Natural killer cell treated with Interleukin-12 subunit alpha and Interleukin-12 subunit beta and Interleukin-15 and Interleukin-18, amount 100 ng/mL, for 72 hours (primary cell): ENCODE results near the gene SERINC1. TPM values are rescaled to one million over a fixed set of nuclear protein-coding genes. Genes with fewer than 3 reads are reported as not detected.

Experiments
- ATAC-seq, 2 donors: fragments of 150-1000 bp; cut with Tn5 transposase in 1 of 2; sonication (Bioruptor Pico), chemical (Tn5 transposase) in 1 of 2; 2 replicates each; pipeline ENCODE4 v1.10.0; 2021
- DNase-seq: peaks from one replicate; pipeline ENCODE4 v3.0.0; 2022; ENCODE audit warnings: low spot score
- H3K27ac Mint-ChIP-seq, 2 donors: 1 replicate in 1 of 2; 2 replicates in 1 of 2; pipeline ENCODE4 v1.8.0; 2022; ENCODE audit warnings: mixed read lengths in 2 of 2, mild to moderate bottlenecking in 1 of 2, moderate library complexity in 1 of 2
- H3K27me3 Mint-ChIP-seq, 2 donors: 1 replicate in 1 of 2; 2 replicates in 1 of 2; pipeline ENCODE4 v1.8.0; 2022; ENCODE audit warnings: mixed read lengths in 2 of 2
- H3K36me3 Mint-ChIP-seq: one replicate; pipeline ENCODE4 v1.8.0; 2022; ENCODE audit warnings: mixed read lengths
- H3K4me1 Mint-ChIP-seq, 2 donors: 1 replicate in 1 of 2; 2 replicates in 1 of 2; pipeline ENCODE4 v1.8.0; 2022; ENCODE audit warnings: low read depth in 2 of 2, mixed read lengths in 2 of 2, mild to moderate bottlenecking in 1 of 2
- H3K4me3 Mint-ChIP-seq: one replicate; pipeline ENCODE4 v1.8.0; 2022; ENCODE audit warnings: mixed read lengths
- H3K9me3 Mint-ChIP-seq: 2 replicates; pipeline ENCODE4 v1.8.0; 2022; ENCODE audit warnings: mixed read lengths
- total RNA-seq, 2 donors: library from RNA; stranded (reverse); gene quantifications; one replicate each; pipeline ENCODE4 v1.2.3, GENCODE V29; 2022

Gene SERINC1
- total RNA-seq, 2 donors from 2014 or later = 38.0 to 70.6 TPM

DNA sequence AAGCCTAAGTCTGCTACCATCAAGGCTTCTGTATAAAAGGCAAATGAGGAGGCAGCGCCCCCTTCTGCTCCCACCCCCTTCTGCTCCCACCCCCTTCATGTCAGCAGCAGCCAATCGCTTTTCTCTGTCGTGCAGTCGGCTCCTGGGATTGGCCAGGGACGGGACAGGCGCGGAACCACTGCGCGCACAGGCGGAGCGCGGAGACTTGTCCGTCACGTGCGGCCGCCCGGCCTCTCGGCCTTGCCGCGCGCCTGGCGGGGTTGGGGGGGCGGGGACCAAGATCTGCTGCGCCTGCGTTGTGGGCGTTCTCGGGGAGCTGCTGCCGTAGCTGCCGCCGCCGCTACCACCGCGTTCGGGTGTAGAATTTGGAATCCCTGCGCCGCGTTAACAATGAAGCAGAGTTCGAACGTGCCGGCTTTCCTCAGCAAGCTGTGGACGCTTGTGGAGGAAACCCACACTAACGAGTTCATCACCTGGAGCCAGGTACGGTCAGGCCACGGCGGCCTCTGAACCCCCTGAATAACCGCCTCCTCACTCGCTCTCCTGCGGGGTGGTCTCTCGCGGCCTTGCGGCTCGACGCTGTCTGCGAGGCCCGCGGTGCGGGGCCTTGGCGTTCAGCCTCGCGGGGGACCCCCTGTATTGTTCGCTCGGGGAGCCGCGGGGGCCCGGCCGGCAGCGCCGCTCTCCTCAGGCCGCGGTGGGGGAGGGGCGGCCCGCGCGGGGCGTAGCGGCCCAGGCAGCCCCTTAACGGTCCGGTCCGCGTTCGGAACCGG is 72.1 kb downstream of the SERINC1 start, which contains the start of gene HSF2:
Gene HSF2 (plus strand): TSS at position 305 of the 773 bp plus-strand sequence. CDS start 86 bp downstream, at position 391.
- Mint-ChIP-seq H3K27me3 (peaks cover 0 to 3% of the 10 kb centered on the region in 2 donors), H3K27ac (peak within 1 kb of the TSS; percentile 87 to 91), H3K4me1 (peaks cover 22 to 26% of the 10 kb centered on the region in 2 donors), H3K9me3 (no peaks in the 10 kb centered on the region), H3K36me3 (peaks cover 7% of the 10 kb centered on the region), H3K4me3 (peak within 1 kb of the TSS; percentile 97)
- ATAC-seq = peak; percentile 98 to 100
- DNase-seq = peak; percentile 96

DNA sequence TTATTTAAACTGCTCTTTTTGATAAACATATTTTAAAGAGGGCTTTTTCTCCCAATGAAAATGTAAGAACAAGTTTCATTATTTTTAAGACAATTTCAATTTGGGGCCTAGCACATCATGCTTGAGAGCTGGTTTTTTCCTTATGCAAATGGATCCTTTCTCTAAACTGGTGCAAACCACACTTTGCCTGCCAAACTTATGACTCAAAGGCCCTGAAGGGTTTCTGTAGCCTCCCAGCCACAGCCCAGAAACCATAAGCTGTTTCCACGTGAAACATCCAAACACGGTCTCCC is 72.6 kb downstream of the SERINC1 start:
- DNase-seq = no peak
- no peaks in the 10 kb centered on the region for H3K9me3 Mint-ChIP-seq
- peak overlapping the region; percentile 97 for H3K4me3 Mint-ChIP-seq
- H3K4me1 Mint-ChIP-seq = peaks cover 20 to 21% of the 10 kb centered on the region in 2 donors
- no peak for ATAC-seq
- H3K36me3 Mint-ChIP-seq = peaks cover 4% of the 10 kb centered on the region
- H3K27me3 Mint-ChIP-seq = peaks cover 0 to 6% of the 10 kb centered on the region in 2 donors
- peak overlapping the region; percentile 87 to 91 for H3K27ac Mint-ChIP-seq

DNA sequence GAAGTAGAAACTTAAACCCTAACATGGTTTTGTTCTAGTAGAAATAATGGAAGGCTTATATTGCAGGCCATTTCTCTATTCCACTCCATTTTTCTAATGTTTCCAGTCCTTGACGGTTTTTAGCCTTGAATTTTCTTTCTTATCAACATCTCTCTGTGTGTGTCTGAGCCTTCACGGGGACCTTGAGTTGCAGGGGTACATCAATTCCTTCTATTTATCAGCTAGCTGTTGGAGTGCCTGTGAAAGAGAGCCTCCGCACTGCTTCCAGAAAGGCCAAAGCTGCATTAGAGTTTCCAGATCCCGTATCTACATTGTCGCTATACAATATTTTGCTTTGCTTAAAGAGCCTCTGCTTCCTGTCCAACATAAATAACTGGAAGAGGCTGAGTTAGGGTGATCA is 77.6 kb downstream of the SERINC1 start:
- Mint-ChIP-seq H3K9me3 (no peaks in the 10 kb centered on the region), H3K4me1 (peaks cover 0 to under 1% of the 10 kb centered on the region in 2 donors), H3K36me3 (no peaks in the 10 kb centered on the region), H3K27ac (peak overlapping the region in 1 of 2 donors; percentile 52), H3K4me3 (no peak overlapping the region), H3K27me3 (peaks cover 8 to 13% of the 10 kb centered on the region in 2 donors)
- no peak for ATAC-seq
- no peak for DNase-seq

DNA sequence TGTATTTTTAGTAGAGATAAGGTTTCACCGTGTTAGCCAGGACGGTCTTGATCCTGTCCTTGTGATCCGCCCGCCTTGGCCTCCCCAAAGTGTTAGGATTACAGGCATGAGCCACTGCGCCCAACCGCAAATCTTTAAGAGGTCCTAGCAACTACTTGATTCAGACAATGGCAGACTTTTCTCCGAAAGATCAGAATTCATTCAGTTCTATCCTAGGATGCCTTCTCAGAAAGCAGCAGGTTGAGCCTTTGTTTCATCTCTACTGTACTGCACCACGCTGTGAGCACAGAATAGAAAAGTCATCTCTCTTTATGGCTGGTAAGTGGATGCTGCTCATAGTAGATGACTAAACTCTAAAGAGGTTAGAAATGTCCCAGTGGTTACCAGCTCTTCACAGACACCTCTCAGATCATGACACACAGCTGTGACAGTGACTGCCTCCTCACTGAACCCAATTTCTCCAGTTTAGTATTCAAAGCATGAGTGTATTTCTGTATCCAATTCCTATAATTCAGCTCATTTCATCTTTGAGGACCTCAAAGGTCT is 78.2 kb downstream of the SERINC1 start:
- Mint-ChIP-seq H3K4me1 (no peaks in the 10 kb centered on the region), H3K27ac (peak overlapping the region in 1 of 2 donors; percentile 52), H3K27me3 (peaks cover 8 to 13% of the 10 kb centered on the region in 2 donors), H3K4me3 (no peak overlapping the region), H3K36me3 (no peaks in the 10 kb centered on the region), H3K9me3 (no peaks in the 10 kb centered on the region)
- ATAC-seq (peak; percentile 78 to 98), DNase-seq (no peak)

Other genes starting within 250 kb of the SERINC1 start
- 10 to 100 TPM; 14.3 to 18.9 TPM for gene HSF2, start 72.2 kb downstream of the SERINC1 start, total RNA-seq
- gene PKIB, start 138.6 kb upstream of the SERINC1 start, total RNA-seq = not detected